B cell (primary cell): ENCODE measurements around the gene EXOC6B.

Experiments
- CTCF ChIP-seq: fragments of 200-600 bp; IDR thresholded peaks from one replicate; pipeline ENCODE4 v1.8.0; 2022; ENCODE audit warnings: antibody characterized with exemption, mild to moderate bottlenecking
- EZH2 ChIP-seq: IDR thresholded peaks from 2 replicates; pipeline ENCODE4 v1.6.1; 2012; ENCODE audit warnings: borderline replicate concordance, low read depth, mild to moderate bottlenecking, moderate library complexity, low read length; ENCODE audit not compliant: insufficient read depth, poor library complexity, severe bottlenecking

DNA sequence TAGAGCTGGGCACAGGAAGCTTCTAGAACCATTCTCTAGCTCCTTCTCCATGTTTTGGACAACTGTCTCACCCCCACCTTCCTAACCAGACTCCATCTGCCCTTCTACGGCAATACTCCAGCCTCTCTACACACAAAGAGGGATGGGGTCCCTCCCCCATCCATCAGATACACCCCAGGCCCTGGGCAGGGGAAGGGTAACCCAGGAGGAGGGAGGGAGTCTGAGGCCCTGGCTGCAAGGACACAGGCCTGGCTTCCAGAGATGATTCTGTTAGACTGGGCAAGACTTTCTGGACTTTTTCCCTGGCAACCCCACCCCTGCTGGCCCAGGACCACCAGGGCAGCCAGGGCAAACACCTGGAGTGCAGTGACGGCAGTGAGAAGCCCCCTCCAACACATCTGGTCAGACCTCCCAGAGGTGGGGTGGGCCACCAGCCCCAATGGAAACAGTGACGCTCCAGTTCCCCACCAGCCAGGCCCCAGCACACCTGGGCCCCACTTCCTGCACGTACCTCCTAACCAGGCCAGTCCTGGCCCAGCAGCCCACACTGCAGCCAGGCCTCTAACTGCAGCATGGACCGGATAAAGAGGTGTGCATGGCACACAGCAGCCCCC is 684.7 kb downstream of the EXOC6B start:
- no peak for TF ChIP-seq CTCF
- no peak for TF ChIP-seq EZH2
